GM18520 (cell line): ENCODE results near the gene NSMF.
"Not testable (repeated sequence)": the region's sequence is repeated elsewhere in the genome, so short reads cannot be mapped to it uniquely, and the experiment has no call there.

Experiments
- ATAC-seq: cut with Tn5 transposase; IDR thresholded peaks from one replicate; pipeline ENCODE4 v1.9.1; 2021; ENCODE audit not compliant: unreplicated experiment

The NSMF gene

DNA sequence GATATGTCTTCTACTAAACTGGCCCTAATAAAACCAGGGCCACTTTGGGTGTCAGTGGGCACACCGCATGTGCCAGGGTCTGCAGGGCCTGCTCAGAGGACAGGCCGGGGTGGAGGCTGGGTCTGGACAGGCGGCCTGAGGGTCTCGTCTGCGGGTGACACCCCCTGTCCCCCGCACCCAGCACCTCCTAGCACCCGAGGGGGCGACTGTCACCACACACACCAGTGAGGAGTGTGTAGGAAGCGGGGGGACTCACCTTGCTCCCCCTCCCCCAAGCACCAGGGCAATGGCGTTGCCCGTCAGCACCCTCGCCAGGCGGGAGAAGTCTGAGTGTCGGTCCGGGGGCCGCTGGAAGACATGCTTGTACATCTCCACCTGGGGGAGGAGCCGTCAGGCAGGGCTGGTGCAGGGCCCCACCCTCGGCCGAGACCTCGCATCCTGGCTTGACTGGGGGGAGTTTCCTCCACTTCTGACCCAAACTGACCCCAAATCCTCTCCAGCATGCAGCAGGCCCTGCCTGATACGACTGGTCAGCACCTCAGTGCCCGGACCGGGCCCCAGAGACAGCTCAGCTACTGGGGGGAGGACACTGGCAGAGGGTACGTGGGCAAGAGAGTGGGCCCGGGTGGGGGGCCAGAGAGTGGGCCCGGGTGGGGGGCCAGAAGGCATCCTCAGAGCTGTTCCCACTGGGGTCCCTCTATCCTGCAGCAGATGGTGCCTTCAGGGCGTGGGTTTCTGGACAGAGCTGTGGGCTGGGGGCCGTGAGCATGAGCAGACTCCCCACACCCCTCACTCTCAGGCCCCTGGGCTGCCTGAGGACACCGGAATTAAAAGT is 18.9 kb upstream of the NSMF start:
- no peak for ATAC-seq

DNA sequence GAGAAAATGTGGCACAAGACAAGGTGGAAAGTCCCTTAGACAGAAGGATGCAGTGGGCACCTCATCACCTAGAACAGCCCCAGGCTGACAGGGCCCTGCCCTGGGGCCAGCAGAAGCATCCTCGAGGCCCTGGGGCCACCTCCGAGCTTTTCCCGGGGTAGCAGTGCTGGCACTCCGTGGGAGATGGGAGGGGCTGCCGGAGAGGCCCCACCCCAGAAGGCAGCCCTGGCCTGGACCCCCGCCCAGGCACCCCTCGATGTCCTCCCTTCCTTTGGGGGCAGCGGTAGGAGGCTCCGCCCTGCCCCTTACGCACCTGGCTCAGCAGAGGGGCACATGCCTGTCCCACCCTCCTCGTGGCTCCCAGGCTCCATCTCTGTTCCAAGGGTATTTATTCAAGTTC is 17.7 kb upstream of the NSMF start:
- ATAC-seq = no peak

DNA sequence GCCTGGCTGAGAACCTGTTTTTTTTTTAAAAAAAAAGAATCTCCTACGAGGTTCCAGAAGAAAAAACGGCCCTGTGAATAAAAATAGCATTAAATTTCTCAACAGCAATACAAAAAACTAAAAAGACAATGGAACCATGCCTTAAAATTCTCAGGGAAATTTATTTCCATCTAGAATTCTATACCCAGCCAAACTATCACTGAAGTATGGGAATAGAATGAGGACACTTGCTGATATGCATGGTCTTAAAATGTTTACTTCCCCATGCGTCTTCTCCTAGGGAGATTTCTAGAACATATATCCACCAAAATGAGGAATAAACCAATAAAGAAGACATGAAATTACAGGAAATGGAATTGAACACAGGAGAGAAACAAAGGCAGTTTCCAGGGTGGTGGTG is 16.5 kb upstream of the NSMF start:
- ATAC-seq = no peak

DNA sequence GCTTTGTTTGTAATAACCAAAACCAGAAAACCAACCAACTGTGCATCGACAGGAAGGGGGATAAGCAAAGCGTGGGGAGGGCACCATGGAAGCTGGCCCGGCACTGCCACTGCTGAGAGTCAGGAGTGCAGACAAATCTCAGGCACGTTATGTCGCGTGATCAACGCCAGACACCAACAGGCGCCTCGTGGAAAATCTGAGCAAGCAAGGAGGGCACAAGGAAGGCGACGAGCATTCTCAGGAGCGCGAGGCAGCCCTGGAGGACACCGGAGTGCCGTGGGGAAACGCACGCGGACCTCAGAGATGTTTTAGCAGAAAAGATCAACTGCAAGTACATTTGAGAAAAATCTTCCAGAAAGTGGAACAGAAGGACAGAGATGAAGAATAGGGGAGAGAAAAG is 15.1 kb upstream of the NSMF start:
- ATAC-seq = no peak

DNA sequence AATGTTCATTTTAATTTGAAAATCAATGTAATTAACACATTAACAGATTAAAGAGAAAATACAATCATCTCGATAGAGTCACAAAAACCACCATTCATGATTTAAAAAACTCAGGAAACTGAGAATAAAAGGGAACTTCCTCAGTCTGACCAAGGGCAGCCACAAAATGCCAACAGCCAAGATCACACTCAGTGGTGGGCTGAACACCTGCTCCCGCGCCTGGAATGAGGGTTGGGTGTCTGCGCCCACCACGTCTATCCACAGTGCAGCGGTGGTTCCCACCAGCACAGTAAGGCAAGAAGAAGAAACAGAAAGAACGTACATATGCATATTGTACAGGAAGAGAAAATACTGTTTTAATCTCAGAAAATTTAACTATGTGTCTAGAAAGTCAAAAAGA is 11.7 kb upstream of the NSMF start:
- no peak for ATAC-seq

DNA sequence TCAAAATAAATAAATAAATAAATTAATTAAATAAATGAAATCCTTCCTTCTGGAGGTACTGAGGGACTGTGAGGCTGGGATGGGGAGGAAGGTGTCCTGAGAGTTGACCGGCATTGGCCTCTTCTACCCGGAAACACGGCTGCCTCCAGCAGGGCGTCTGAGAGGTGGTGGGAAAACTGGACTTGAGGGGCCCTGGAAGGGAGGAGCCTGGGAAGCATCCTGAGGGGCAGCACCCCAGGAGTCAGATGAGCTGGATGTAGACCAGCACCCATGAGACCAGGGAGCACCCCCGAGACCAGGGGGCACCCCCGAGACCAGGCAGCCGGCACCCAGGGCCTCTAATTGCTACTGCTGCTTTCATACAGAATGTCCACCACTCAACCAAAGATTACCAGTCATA is 8.8 kb upstream of the NSMF start:
- ATAC-seq = no peak

DNA sequence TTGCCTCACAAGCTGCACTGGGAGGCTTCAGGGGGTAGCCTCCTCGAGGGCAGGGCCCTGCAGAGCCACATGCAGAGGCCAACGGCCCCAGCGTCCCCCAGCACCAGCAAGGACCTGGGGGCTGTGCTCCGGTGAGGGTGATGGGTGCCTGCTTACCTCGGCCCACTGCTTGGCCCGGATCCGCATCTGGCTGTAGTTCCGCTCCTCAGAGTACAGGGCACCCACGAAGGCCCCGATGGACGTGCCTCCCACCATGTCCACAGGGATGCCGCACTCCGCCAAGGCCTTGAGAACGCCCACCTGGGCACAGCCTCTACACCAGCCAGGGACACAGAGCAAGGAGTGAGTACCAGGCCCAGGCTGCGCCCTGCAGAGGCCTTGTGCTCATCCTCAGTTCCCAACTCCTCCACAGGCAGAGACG is 8.0 kb upstream of the NSMF start:
- no peak for ATAC-seq

DNA sequence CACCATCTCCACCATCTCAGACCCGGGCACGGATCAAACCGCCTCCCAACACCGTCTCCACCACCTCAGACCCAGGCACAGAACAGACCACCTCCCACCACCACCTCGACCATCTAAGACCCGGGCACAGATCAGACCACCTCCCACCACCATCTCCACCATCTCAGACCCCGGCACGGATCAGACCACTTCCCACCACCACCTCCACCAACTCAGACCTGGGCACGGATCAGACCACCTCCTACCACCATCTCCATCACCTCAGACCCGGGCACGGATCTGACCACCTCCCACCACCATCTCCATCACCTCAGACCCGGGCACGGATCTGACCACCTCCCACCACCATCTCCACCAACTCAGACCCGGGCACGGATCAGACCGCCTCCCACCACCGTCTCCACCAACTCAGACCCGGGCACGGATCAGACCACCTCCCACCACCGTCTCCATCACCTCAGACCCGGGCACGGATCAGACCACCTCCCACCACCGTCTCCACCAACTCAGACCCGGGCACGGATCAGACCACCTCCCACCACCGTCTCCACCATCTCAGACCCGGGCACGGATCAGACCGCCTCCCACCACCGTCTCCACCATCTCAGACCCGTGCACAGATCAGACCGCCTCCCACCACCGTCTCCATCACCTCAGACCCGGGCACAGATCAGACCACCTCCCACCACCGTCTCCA is 7.4 kb upstream of the NSMF start:
- ATAC-seq = not testable (repeated sequence)

DNA sequence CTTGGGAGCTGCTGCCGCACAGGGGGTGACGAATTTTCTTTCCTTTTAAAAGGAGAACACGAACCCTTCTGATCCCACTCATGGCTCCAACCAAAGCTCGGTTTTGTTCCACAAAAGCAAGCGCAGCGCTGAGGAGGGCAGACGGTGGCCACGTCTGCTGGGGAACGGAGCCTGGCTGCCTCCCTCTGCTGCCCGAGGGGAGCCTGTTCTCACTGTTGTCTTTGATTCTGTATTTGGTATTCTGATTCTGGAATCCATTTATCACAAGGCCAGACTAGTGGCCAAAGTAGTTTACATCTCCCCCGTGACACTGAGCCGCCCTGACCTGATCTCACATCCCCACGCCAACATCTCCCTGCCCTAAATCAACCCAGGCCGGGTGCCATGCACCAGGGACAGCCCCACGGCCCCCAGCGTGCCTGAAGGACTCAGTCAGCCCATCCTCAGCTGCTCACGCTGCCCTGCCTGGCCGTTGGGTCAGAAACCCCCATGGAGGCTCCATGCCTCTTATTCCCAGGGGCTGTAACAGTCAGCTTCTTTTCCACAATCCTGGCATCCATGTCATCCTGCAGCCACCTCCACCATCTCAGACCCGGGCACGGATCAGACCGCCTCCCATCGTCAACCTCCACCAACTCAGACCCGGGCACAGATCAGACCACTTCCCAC is 6.7 kb upstream of the NSMF start:
- no peak for ATAC-seq

DNA sequence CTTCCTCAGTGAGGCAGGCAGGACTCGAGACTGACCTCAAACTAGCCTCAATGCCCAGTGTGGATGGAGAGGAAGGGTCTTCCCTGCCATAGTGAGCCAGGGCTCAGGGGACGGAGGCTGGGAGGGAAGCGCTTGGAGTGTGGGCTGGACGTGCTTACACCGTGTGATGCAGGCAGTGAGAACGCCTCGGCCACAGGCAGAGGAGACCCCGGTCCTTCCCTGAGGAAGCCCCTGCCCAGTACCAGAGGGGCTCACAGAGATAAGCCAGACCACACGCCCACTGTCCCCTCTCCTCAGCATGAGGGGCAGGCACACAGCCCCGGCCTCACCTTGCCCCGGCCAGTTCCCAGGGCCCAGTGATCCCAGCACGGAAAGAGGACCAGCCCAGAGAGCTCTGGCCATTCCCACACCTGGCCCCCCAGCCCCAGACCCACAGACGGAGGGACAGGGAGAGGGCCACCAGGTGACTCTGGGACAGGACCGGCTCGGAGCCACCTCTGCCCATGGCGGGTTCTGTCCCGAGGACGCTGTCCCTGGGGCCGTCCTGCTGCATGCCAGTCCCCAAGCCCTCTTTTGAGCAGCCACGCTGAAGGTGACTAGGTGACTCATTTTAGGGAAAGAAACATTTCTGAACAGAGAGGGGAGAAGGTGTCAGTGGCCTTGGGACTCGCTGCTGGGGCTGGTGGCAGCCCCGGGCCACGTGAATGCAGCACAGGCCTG is 6.0 kb upstream of the NSMF start:
- no peak for ATAC-seq

DNA sequence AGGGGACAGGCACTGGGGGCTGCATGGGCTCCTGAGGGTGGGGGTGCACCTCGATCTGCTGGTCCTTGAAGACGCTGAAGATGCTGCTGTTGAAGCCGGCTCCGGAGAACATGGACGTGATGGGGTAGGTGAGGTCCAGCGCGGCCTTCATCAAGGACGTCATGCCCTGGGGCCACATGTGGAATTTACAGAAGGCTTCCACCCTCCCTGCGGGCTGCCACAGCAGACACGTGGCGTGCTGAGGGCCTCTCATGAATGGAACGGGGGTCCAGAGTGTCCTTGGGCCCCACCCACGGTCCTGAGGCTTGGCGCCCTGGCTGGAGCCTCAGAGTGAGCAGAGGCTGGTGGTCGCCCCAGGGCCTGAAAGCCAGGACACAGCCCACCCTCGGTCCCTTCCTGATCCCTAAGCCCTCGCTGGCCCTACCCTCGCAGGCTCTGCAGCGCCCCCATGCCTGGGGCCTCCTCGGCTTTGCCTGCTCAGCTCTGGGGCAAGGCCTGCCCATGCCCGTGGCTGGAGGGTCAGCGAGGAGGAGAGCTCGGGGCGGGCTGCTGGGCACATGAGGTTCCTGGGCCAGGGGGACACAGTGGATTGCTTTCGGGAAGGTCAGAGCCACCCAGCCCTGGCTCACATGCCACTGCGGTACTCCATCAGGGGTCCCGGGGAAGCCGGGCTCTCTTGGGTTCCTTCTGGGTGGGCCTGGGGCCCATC is 5.3 kb upstream of the NSMF start:
- ATAC-seq = no peak

DNA sequence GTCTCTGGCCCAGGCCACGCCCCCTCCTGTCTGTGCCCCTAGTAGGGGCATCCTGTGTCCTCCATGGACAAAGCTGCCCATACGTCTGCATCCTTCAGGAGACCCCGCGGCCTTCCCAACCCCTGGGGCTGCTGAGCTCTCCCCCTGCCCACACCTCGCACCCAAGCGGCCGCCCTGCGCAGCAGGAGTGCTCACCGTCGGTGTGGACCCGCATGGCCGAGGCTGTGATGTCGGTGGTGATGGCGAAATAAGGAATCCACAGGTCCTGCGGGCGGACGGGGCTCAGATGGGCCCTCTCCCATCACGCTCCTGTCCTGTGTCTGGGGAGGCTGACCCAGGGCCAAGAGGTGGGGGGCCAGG is 4.8 kb upstream of the NSMF start:
- no peak for ATAC-seq

DNA sequence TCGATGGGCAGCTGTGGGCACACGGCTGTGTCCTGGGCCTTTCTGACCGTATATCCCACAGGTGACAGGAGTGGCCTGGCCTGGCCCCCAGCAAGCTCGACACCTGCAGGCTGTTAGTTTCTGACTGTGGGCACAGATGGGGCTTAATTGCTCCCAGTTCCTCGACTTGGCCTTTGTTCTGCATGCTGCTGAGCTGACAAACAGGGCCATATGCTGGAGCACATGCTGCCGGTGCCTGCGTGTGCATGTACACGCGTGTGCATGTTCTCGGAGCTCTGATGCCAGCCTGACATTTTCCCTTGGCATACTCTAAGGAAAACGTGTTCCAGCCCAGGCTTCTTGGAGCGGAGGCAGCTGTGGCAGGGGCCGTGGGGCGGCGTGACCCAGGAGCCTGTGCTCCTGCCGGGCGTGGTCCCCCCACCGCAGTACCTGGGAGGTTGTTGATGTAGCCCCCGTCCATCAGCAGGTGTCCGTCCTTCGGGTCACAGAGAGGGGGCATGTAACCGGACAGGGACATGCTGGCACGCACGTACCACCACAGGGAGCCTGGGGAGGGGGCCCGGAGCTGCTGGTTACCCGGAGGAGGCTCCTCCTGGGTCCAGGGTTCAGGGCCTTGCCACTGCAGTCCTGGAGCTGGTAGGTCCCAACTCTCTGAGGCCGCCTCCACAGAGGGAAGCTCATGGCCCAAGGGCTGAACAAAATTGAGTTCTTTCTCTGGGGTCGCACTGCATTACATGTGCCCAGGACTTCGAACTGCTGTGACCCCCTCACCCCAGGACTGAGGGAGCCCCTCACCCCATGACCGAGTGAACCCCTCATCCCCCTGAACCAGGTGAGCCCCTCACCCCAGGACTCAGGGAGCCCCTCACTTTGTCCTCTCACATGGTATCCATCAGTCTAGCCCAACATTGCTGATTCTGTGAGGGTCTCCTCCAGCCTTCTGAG is 4.1 kb upstream of the NSMF start:
- ATAC-seq = no peak

DNA sequence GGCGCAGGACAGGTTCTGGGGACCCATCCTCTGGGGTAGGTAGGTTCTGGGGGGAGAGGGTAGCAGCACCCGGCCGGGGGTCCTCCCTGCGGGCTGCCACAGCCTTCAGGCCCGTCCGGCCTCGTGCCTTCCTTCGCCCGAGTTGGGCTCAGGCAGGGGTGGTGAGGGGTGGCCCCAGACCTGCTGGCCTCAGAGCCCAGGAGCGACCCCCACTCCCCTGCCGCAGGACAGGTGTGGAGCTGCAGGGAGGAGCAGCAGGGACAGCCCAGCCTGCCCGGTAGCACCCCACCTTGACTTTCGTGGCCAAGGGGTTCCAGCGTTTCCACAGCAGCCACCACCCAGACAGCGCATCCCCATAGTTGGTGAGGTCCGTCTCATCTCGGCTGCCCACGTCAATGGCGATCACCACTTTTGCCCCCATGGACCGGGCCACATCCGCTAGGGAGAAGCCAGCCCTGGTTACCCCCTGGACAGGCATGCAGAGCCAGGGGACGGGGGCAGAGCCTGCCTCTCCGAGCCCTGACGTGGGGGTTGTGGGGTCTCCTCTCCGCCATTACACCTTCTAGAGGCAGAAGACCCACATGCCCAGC is 3.4 kb upstream of the NSMF start:
- ATAC-seq = no peak

DNA sequence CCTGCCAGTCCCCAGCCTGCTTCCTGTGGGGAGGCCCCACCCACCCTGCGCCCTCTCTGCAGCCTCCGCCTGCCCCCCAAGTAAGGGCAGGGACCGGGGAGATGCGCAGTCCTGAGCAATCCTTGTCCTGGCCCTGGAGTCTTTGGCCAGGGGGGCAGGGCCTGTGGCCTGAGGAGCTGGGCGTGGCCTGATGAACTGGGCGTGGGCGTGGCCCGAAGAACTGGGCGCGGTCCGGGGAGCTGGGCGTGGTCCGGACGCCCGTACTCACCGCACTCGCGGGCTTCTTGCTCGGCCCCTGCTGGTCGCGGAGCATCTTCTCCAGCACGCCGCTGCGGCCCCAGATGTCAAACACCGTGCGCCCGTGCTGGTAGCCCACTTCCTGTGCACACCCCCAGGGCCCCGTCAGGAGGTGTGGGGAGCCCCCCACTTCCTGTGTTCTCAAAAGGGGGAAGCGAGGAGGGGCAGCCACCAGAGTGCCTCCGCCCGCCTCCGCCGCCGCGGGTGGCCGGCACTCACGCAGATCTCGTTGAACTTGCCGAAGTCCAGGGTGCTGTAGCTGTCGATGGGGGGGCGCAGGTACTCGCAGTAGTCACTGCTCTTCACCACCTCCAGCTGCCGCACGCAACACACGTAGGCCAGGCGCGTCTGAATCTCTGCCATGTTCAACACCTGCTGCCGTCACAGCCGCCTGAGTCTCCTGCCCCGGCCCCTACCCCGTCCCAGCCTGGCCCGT is 2.7 kb upstream of the NSMF start:
- no peak for ATAC-seq

DNA sequence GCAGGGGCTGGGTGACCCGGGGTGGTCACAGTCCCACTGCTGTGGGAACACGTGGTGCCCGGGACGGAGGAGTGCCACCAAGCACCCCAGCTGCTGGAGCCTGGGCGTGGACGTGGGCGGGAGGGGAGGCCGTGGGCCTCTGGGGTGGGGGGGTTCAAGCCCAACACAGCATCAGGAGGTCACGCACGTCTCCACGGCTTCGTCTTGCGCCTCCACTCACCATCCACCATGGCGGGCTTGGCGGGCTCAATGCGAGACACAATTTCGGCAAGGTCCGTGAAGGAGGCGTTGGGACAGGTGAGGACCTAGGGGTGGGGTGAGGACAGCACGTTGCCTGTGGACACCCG is 2.2 kb upstream of the NSMF start:
- ATAC-seq = no peak

DNA sequence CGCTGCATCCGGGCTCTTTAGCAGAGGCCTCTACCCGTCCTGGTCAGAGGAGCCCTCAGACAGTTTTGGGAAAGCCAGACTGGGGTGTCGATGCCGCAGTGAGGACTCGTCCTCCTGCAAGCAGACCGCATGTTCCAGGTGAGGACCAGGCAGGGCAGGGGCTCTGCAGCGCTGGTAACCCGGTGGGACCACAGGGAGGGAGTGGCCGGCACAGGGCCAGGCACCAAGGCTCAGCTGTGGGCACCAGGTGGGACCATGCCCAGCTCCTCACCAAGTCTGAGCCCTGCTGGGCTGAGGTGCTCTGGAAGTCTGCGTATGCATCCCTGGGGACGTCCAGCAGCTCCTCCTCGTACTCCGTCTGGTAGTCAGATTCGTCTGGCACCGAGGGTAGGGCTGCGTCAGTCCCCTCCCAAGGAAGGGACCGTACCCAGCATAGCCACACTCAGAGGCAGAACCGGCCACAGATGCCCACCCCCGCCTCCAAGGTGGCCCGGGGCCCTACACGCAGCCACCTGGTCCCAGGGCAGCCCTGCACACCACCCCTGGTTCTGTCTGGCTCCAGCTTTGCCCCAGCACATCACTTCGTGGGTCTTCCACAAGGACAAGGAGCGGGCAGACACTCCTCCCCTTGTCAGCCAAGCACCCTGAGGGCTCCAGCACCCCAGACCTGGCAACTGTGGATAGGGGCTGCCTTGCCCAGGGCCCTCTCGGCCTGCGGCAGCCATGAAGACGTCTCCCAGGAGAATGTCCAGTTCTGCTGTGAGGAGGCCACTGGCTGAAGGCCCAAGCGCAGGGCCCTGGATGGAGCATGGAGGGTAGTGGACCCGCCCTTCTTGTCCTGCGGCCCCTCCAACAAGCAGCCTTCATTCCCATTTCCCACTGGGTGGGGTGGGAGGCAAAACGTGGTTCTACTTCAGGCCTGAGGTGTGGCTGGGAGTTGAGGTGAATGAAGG is 1.5 kb upstream of the NSMF start:
- no peak for ATAC-seq
